Measurements from ENCODE around the gene KIF1C.

KIF1C gene

GRCh38 chr17:5002121-5002788 is 4.5 kb downstream of the KIF1C start:
- DNase-seq (ENCODE audit: low read depth) = no peak
- TF ChIP-seq CTCF (IDR thresholded peaks at IDR 0.05; ENCODE audit: low read length, missing control alignments) = no peak
- no peak overlapping the region for H3K4me3 ChIP-seq (replicated peaks; ENCODE audit: low read depth, low read length)

- no peak for DNase-seq (ENCODE audit: low read depth)
- TF ChIP-seq CTCF (IDR thresholded peaks at IDR 0.05; ENCODE audit: low read length, missing control alignments) = no peak
- no peak overlapping the region for H3K4me3 ChIP-seq (replicated peaks; ENCODE audit: low read depth, low read length)
Measured at GRCh38 chr17:5003214-5003867, 5.6 kb downstream of the KIF1C start.

GRCh38 chr17:5011928-5012327 is 14.2 kb downstream of the KIF1C start:
- peak; percentile 59 for DNase-seq (ENCODE audit: low read depth)
- TF ChIP-seq CTCF (IDR thresholded peaks at IDR 0.05; ENCODE audit: low read length, missing control alignments) = no peak
- H3K4me3 ChIP-seq (replicated peaks; ENCODE audit: low read depth, low read length) = no peak overlapping the region

- no peak for DNase-seq (ENCODE audit: low read depth)
- no peak for TF ChIP-seq CTCF (IDR thresholded peaks at IDR 0.05; ENCODE audit: low read length, missing control alignments)
- H3K4me3 ChIP-seq (replicated peaks; ENCODE audit: low read depth, low read length) = no peak overlapping the region
Measured at GRCh38 chr17:5014357-5014756, 16.6 kb downstream of the KIF1C start.

GRCh38 chr17:5019475-5019956 is 21.8 kb downstream of the KIF1C start:
- DNase-seq (ENCODE audit: low read depth) = no peak
- no peak overlapping the region for H3K4me3 ChIP-seq (replicated peaks; ENCODE audit: low read depth, low read length)
- no peak for TF ChIP-seq CTCF (IDR thresholded peaks at IDR 0.05; ENCODE audit: low read length, missing control alignments)

GRCh38 chr17:5020502-5021023 is 22.8 kb downstream of the KIF1C start:
- DNase-seq (ENCODE audit: low read depth) = no peak
- H3K4me3 ChIP-seq (replicated peaks; ENCODE audit: low read depth, low read length) = no peak overlapping the region
- no peak for TF ChIP-seq CTCF (IDR thresholded peaks at IDR 0.05; ENCODE audit: low read length, missing control alignments)
